Activated CD4-positive, alpha-beta T cell treated with anti-CD3 and anti-CD28 coated beads for 36 hours (primary cell): ENCODE data around the gene PSMA6. TPM values are rescaled to one million over a fixed set of nuclear protein-coding genes. Genes with fewer than 3 reads are reported as not detected.
A peak's percentile ranks its signal among the peaks of the same experiment; 100 is the strongest.

Experiments used
- ATAC-seq: fragments of 200-7000 bp; cut with Tn5 transposase; one replicate; pipeline ENCODE4 v1.10.0; 2021; ENCODE audit warnings: mild to moderate bottlenecking, moderate library complexity
- CTCF ChIA-PET: fragments of 350-600 bp; sonication (Branson Sonifier 250); formaldehyde crosslinking; loops from one replicate; lab custom pipeline; 2021; ENCODE audit warnings: antibody characterized with exemption; lab: Charles Lee
- POLR2A ChIA-PET: fragments of 350-600 bp; sonication (Branson Sonifier 250); formaldehyde crosslinking; loops from one replicate; lab custom pipeline; 2021; ENCODE audit warnings: antibody characterized with exemption, inconsistent platforms; lab: Charles Lee
- DNase-seq: peaks from one replicate; pipeline ENCODE4 v3.0.0-alpha.2; 2020
- H3K27ac Mint-ChIP-seq: one replicate; pipeline ENCODE4 v1.8.0; 2021; ENCODE audit warnings: mixed read lengths
- H3K27me3 Mint-ChIP-seq: one replicate; pipeline ENCODE4 v1.8.0; 2021; ENCODE audit warnings: mixed read lengths
- H3K36me3 Mint-ChIP-seq: one replicate; pipeline ENCODE4 v1.8.0; 2021; ENCODE audit warnings: low read depth, mixed read lengths
- H3K4me1 Mint-ChIP-seq: one replicate; pipeline ENCODE4 v1.8.0; 2021; ENCODE audit warnings: mixed read lengths
- H3K4me3 Mint-ChIP-seq: one replicate; pipeline ENCODE4 v1.8.0; 2021; ENCODE audit warnings: mild to moderate bottlenecking, moderate library complexity, mixed read lengths
- H3K9me3 Mint-ChIP-seq: one replicate; pipeline ENCODE4 v1.8.0; 2021; ENCODE audit warnings: low read depth, mixed read lengths
- intact Hi-C, 2 experiments: fragments of 100-400 bp; cut with DNase I in 1 of 2; cut with micrococcal nuclease in 1 of 2; formaldehyde crosslinking; loops; one replicate each; pipeline versions ENCODE4 v1.14.2 to v1.15.1; 2022 to 2024; cut with DNase I, micrococcal nuclease
- total RNA-seq, 2 experiments: library from RNA; stranded (reverse); gene quantifications; one replicate each; pipeline ENCODE4 v1.2.3, GENCODE V29; 2021

Gene PSMA6
- total RNA-seq, 2 experiments from 2014 or later, result 374 to 425 TPM

GRCh38 chr14:35306114-35306513 lies 13.9 kb downstream of the PSMA6 start:
- DNase-seq (no peak), ATAC-seq (no peak)
- Mint-ChIP-seq H3K27ac (no peak overlapping the region), H3K36me3 (peaks cover 42% of the 10 kb centered on the region), H3K4me3 (no peak overlapping the region), H3K4me1 (peaks cover 34% of the 10 kb centered on the region), H3K27me3 (no peaks in the 10 kb centered on the region), H3K9me3 (no peaks in the 10 kb centered on the region)
- POLR2A ChIA-PET, result interaction anchor here (2.0 kb wide), 1 partner anchor 9 kb away, joined by 5 read pairs; no protein-coding TSS in a partner anchor
- CTCF ChIA-PET, result interaction anchor here (1.1 to 1.9 kb wide), 3 partner anchors 27 to 110 kb away, joined by 3 to 6 read pairs (median 3); no protein-coding TSS in a partner anchor
- intact Hi-C loops, result no loop called here

- ChIA-PET CTCF (interaction anchor here (1.2 kb wide), 1 partner anchor 15 kb away, joined by 3 read pairs; no protein-coding TSS in a partner anchor), POLR2A (no interaction called here)
- no peak overlapping the region for H3K4me3 Mint-ChIP-seq
- intact Hi-C loops, result no loop called here
- no peak overlapping the region for H3K27ac Mint-ChIP-seq
- ATAC-seq, result no peak
- H3K9me3 Mint-ChIP-seq, result no peaks in the 10 kb centered on the region
- H3K27me3 Mint-ChIP-seq, result no peaks in the 10 kb centered on the region
- H3K4me1 Mint-ChIP-seq, result peaks cover 16% of the 10 kb centered on the region
- no peak for DNase-seq
- peaks cover 44% of the 10 kb centered on the region for H3K36me3 Mint-ChIP-seq
These were observed 25.6 kb downstream of the PSMA6 start for GRCh38 chr14:35317820-35318219.

GRCh38 chr14:35319509-35319908 lies 27.3 kb downstream of the PSMA6 start:
- DNase-seq (no peak), ATAC-seq (no peak)
- ChIA-PET POLR2A (no interaction called here), CTCF (interaction anchor here (0.8 kb wide), 1 partner anchor 48 kb away, joined by 3 read pairs; no protein-coding TSS in a partner anchor)
- intact Hi-C loops, result no loop called here
- Mint-ChIP-seq H3K36me3 (peaks cover 35% of the 10 kb centered on the region), H3K27me3 (no peaks in the 10 kb centered on the region), H3K9me3 (no peaks in the 10 kb centered on the region), H3K27ac (no peak overlapping the region), H3K4me3 (no peak overlapping the region), H3K4me1 (peaks cover 9% of the 10 kb centered on the region)

- Mint-ChIP-seq H3K4me1 (no peaks in the 10 kb centered on the region), H3K4me3 (no peak overlapping the region), H3K27ac (no peak overlapping the region), H3K36me3 (peaks cover 27% of the 10 kb centered on the region), H3K27me3 (no peaks in the 10 kb centered on the region), H3K9me3 (no peaks in the 10 kb centered on the region)
- no peak for DNase-seq
- intact Hi-C loops, result no loop called here
- ChIA-PET CTCF (interaction anchor here (1.1 kb wide), 1 partner anchor 92 kb away, joined by 3 read pairs; no protein-coding TSS in a partner anchor), POLR2A (interaction anchor here (0.6 kb wide), 1 partner anchor 55 kb away, joined by 3 read pairs; no protein-coding TSS in a partner anchor)
- ATAC-seq, result peak; percentile 23
These were observed 28.3 kb downstream of the PSMA6 start for GRCh38 chr14:35320472-35320871.

- intact Hi-C loops, result no loop called here
- ChIA-PET CTCF (interaction anchor here (0.9 kb wide), 1 partner anchor 90 kb away, joined by 3 read pairs; no protein-coding TSS in a partner anchor), POLR2A (no interaction called here)
- Mint-ChIP-seq H3K27me3 (no peaks in the 10 kb centered on the region), H3K36me3 (no peaks in the 10 kb centered on the region), H3K4me1 (no peaks in the 10 kb centered on the region), H3K4me3 (no peak overlapping the region), H3K9me3 (no peaks in the 10 kb centered on the region), H3K27ac (no peak overlapping the region)
- DNase-seq (no peak), ATAC-seq (no peak)
These were observed 34.2 kb downstream of the PSMA6 start for GRCh38 chr14:35326375-35326774.

GRCh38 chr14:35331605-35332516 lies 39.7 kb downstream of the PSMA6 start:
- H3K4me1 Mint-ChIP-seq, result peaks cover 32% of the 10 kb centered on the region
- no peak overlapping the region for H3K4me3 Mint-ChIP-seq
- DNase-seq (no peak), ATAC-seq (no peak)
- H3K27ac Mint-ChIP-seq, result peak overlapping the region; percentile 96
- intact Hi-C loops, result loop anchor here (2.0 to 5.0 kb wide), 3 partner anchors 17 to 190 kb away; no protein-coding TSS in a partner anchor
- ChIA-PET POLR2A (interaction anchor here (3.3 kb wide), 1 partner anchor 70 kb away, joined by 85 read pairs; the partner anchor contains the start of gene NFKBIA), CTCF (interaction anchor here (0.6 to 3.5 kb wide), 6 partner anchors 14 to 564 kb away, joined by 3 to 24 read pairs (median 4); partner anchors contain the start of gene NFKBIA)
- H3K9me3 Mint-ChIP-seq, result no peaks in the 10 kb centered on the region
- H3K36me3 Mint-ChIP-seq, result no peaks in the 10 kb centered on the region
- no peaks in the 10 kb centered on the region for H3K27me3 Mint-ChIP-seq

- peak overlapping the region; percentile 56 for H3K4me3 Mint-ChIP-seq
- ATAC-seq, result peak; percentile 85
- H3K9me3 Mint-ChIP-seq, result no peaks in the 10 kb centered on the region
- no peaks in the 10 kb centered on the region for H3K27me3 Mint-ChIP-seq
- DNase-seq, result peak; percentile 75
- CTCF ChIA-PET, result interaction anchor here (0.6 to 3.5 kb wide), 16 partner anchors 14 to 565 kb away, joined by 3 to 24 read pairs (median 4); partner anchors contain the start of gene NFKBIA
- no peaks in the 10 kb centered on the region for H3K36me3 Mint-ChIP-seq
- peaks cover 32% of the 10 kb centered on the region for H3K4me1 Mint-ChIP-seq
- POLR2A ChIA-PET, result interaction anchor here (0.5 to 3.3 kb wide), 14 partner anchors 17 to 84 kb away, joined by 3 to 85 read pairs (median 7); partner anchors contain the start of genes NFKBIA and PSMA6
- H3K27ac Mint-ChIP-seq, result peak overlapping the region; percentile 96
- intact Hi-C loops, result loop anchor here (1.0 to 5.0 kb wide), 10 partner anchors 17 to 350 kb away; partner anchors contain the start of genes NFKBIA (in 1 of the 2), PSMA6 (in 1 of the 2) and SRP54 (in 1 of the 2)
These were observed 40.5 kb downstream of the PSMA6 start for GRCh38 chr14:35332517-35333263.

- H3K4me3 Mint-ChIP-seq, result peak overlapping the region; percentile 56
- peak overlapping the region; percentile 96 for H3K27ac Mint-ChIP-seq
- DNase-seq (peak; percentile 52), ATAC-seq (peak; percentile 43)
- intact Hi-C loops, result loop anchor here (1.0 to 5.0 kb wide), 10 partner anchors 18 to 351 kb away; partner anchors contain the start of genes NFKBIA (in 1 of the 2), PSMA6 (in 1 of the 2) and SRP54 (in 1 of the 2)
- no peaks in the 10 kb centered on the region for H3K9me3 Mint-ChIP-seq
- no peaks in the 10 kb centered on the region for H3K27me3 Mint-ChIP-seq
- CTCF ChIA-PET, result interaction anchor here (0.7 to 3.5 kb wide), 16 partner anchors 15 to 193 kb away, joined by 3 to 24 read pairs (median 4); partner anchors contain the start of gene NFKBIA
- H3K36me3 Mint-ChIP-seq, result no peaks in the 10 kb centered on the region
- H3K4me1 Mint-ChIP-seq, result peaks cover 32% of the 10 kb centered on the region
- POLR2A ChIA-PET, result interaction anchor here (0.5 to 3.3 kb wide), 15 partner anchors 18 to 797 kb away, joined by 3 to 85 read pairs (median 7); partner anchors contain the start of genes NFKBIA and PSMA6
These were observed 41.1 kb downstream of the PSMA6 start for GRCh38 chr14:35333264-35333730.

GRCh38 chr14:35333797-35334743 lies 41.9 kb downstream of the PSMA6 start:
- POLR2A ChIA-PET, result interaction anchor here (0.6 to 3.3 kb wide), 12 partner anchors 19 to 798 kb away, joined by 3 to 85 read pairs (median 7); partner anchors contain the start of genes NFKBIA and PSMA6
- CTCF ChIA-PET, result interaction anchor here (0.7 to 3.5 kb wide), 12 partner anchors 18 to 193 kb away, joined by 3 to 24 read pairs (median 4); partner anchors contain the start of gene NFKBIA
- Mint-ChIP-seq H3K27ac (peak overlapping the region; percentile 96), H3K27me3 (no peaks in the 10 kb centered on the region), H3K4me3 (peak overlapping the region; percentile 56), H3K9me3 (no peaks in the 10 kb centered on the region), H3K36me3 (no peaks in the 10 kb centered on the region), H3K4me1 (peaks cover 32% of the 10 kb centered on the region)
- intact Hi-C loops, result loop anchor here (1.0 to 5.0 kb wide), 10 partner anchors 19 to 352 kb away; partner anchors contain the start of genes NFKBIA (in 1 of the 2), PSMA6 (in 1 of the 2) and SRP54 (in 1 of the 2)
- peak; percentile 62 for ATAC-seq
- DNase-seq, result peak; percentile 64
